Putamen (tissue), 1 donor: ENCODE measurements around the gene AASDHPPT.

Source experiments
- DNase-seq: peaks from one replicate; pipeline ENCODE4 v3.0.0-alpha.2; 2016; ENCODE audit warnings: low spot score

Gene AASDHPPT

GRCh38 chr11:106086135-106086534 is 8.7 kb downstream of the AASDHPPT start:
- no peak for DNase-seq

- DNase-seq, result no peak
Measured at GRCh38 chr11:106086850-106087249, 9.4 kb downstream of the AASDHPPT start.

- DNase-seq, result peak; percentile 50
Measured at GRCh38 chr11:106087815-106088435, 10.5 kb downstream of the AASDHPPT start.

- DNase-seq, result no peak
Measured at GRCh38 chr11:106088896-106089295, 11.4 kb downstream of the AASDHPPT start.

- no peak for DNase-seq
Measured at GRCh38 chr11:106091480-106092123, 14.1 kb downstream of the AASDHPPT start.

- no peak for DNase-seq
Measured at GRCh38 chr11:106092446-106092845, 15.0 kb downstream of the AASDHPPT start.

GRCh38 chr11:106098893-106099553 is 21.6 kb downstream of the AASDHPPT start:
- no peak for DNase-seq

GRCh38 chr11:106101370-106101769 is 23.9 kb downstream of the AASDHPPT start:
- no peak for DNase-seq

GRCh38 chr11:106101819-106102218 is 24.4 kb downstream of the AASDHPPT start:
- DNase-seq, result no peak

- no peak for DNase-seq
Measured at GRCh38 chr11:106105986-106106385, 28.5 kb downstream of the AASDHPPT start.

- DNase-seq, result no peak
Measured at GRCh38 chr11:106121570-106122320, 44.3 kb downstream of the AASDHPPT start.

GRCh38 chr11:106127604-106128003 is 50.1 kb downstream of the AASDHPPT start:
- DNase-seq, result no peak

GRCh38 chr11:106128740-106129139 is 51.3 kb downstream of the AASDHPPT start:
- no peak for DNase-seq

- DNase-seq, result no peak
Measured at GRCh38 chr11:106131998-106132397, 54.5 kb downstream of the AASDHPPT start.

GRCh38 chr11:106132582-106133354 is 55.3 kb downstream of the AASDHPPT start:
- no peak for DNase-seq

- no peak for DNase-seq
Measured at GRCh38 chr11:106133529-106133928, 56.1 kb downstream of the AASDHPPT start.

GRCh38 chr11:106137061-106137460 is 59.6 kb downstream of the AASDHPPT start:
- DNase-seq, result no peak

GRCh38 chr11:106137758-106138157 is 60.3 kb downstream of the AASDHPPT start:
- no peak for DNase-seq
